ENCODE measurements around the gene SLC8B1. TPM values are rescaled to one million over a fixed set of nuclear protein-coding genes. Genes with fewer than 3 reads are reported as not detected.
A peak's percentile ranks its signal among the peaks of the same experiment; 100 is the strongest.

Gene SLC8B1
- total and polyA plus RNA-seq, 9 of the 15 experiments (the other 6 are each of a cell fraction or from before 2014, with no cell fraction given) = 0.86 to 34.1 (median 18.5) TPM

DNA sequence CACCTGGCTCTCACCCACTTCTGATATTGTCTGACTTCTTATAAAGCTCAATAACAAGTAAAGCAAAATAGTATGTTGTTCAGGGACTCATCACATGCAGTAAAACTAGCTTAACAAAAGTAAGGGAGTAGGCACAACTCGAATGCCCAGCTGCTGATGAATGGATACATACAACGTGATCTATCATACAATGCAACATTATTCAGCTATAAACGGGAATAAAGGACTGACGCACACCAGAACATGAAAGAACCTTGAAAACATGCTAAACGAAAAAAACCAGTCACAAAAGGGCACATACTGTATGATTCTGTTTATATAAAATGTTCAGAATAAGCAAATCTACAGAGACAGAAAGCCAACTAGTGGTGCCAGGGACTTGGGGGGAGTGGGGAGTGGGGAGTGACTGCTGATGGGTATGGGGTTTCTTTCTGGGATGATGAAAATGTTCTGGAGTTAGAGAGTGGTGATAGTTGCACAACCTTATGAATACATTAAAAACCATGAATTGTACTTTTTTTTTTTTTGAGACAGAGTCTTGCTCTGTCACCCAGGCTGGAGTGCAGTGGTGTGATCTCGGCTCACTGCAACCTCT lies 34.6 kb upstream of the SLC8B1 start:
- Histone ChIP-seq H2AFZ (ENCODE audit: low read depth, low read length) (no peak overlapping the region), H3K9me1 (ENCODE audit: control insufficient read depth, insufficient read depth, low read length) (no peaks in the 10 kb centered on the region), H3K27ac (ENCODE audit: extremely low read depth, low read depth, low read length) (no peak overlapping the region), H3K27me3 (ENCODE audit: control insufficient read depth in 2 of 2, insufficient read depth in 2 of 2, low read length in 2 of 2) (no peaks in the 10 kb centered on the region), H3K9me3 (replicated peaks; ENCODE audit: control insufficient read depth, insufficient read depth, low read depth, low read length) (no peaks in the 10 kb centered on the region), H3K4me3 (no peak overlapping the region), H3K79me2 (ENCODE audit: control insufficient read depth, insufficient read depth, low read length) (no peaks in the 10 kb centered on the region), H3K36me3 (ENCODE audit: control insufficient read depth, insufficient read depth, low read length) (peaks cover 47% of the 10 kb centered on the region; the same call in 2 of the 3 replicates), H4K20me1 (replicated peaks; ENCODE audit: control insufficient read depth, insufficient read depth, low read length) (0 out of 2 replicates have a peak, but pooled peaks cover 3% of the 10 kb centered on the region), H3K4me1 (replicated peaks in 1 of 2; ENCODE audit: control insufficient read depth in 2 of 2, insufficient read depth in 2 of 2, low read length in 2 of 2) (no peaks in the 10 kb centered on the region; a peak in 1 of 5 replicates), H3K9ac (ENCODE audit: insufficient read depth in 1 of 2, low read depth in 2 of 2, low read length in 2 of 2) (no peak overlapping the region), H3K4me2 (ENCODE audit: insufficient read depth, low read length) (no peak overlapping the region)
- no peak for DNase-seq (ENCODE audit: extremely low read depth in 1 of 4, low spot score in 3 of 4)
- CTCF ChIA-PET (ENCODE audit: low intra/inter-chr PET ratio) = no interaction called here
- ATAC-seq = no peak
- TF ChIP-seq SP1 (CRISPR knock-in tag; IDR thresholded peaks at IDR 0.05) = no peak
- TF ChIP-seq, protein P1, sequence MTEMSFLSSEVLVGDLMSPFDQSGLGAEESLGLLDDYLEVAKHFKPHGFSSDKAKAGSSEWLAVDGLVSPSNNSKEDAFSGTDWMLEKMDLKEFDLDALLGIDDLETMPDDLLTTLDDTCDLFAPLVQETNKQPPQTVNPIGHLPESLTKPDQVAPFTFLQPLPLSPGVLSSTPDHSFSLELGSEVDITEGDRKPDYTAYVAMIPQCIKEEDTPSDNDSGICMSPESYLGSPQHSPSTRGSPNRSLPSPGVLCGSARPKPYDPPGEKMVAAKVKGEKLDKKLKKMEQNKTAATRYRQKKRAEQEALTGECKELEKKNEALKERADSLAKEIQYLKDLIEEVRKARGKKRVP (CRISPR knock-in tag; IDR thresholded peaks at IDR 0.05) = no peak
- TF ChIP-seq BMI1 (IDR thresholded peaks at IDR 0.05; ENCODE audit: low read length) = no peak
- TF ChIP-seq SIN3B (IDR thresholded peaks at IDR 0.05; ENCODE audit: low read depth) = no peak
- no peak for TF ChIP-seq ZNF76 (CRISPR knock-in tag; IDR thresholded peaks at IDR 0.05; ENCODE audit: borderline replicate concordance)
- peak; percentile 36; the same call in 1 of the 2 replicates for TF ChIP-seq CEBPB (tag; IDR thresholded peaks at IDR 0.05)
- no TSS peak for BruUV-seq (replicated peaks)
- intact Hi-C loops (cut with micrococcal nuclease) (no loop called here), in situ Hi-C loops (cut with MboI) (no loop called here)
- FAIRE-seq = no peak
- POLR2A ChIA-PET = no interaction called here
- WGBS (ENCODE audit: insufficient coverage, low coverage, missing lambda C conversion rate) = 63% methylated on average over 6 of the region's 6 CpGs

All from K562 (cell line).